ENCODE measurements around the gene SIGLEC15.
"Not testable (repeated sequence)": the region's sequence is repeated elsewhere in the genome, so short reads cannot be mapped to it uniquely, and the experiment has no call there.

Gene SIGLEC15

DNA sequence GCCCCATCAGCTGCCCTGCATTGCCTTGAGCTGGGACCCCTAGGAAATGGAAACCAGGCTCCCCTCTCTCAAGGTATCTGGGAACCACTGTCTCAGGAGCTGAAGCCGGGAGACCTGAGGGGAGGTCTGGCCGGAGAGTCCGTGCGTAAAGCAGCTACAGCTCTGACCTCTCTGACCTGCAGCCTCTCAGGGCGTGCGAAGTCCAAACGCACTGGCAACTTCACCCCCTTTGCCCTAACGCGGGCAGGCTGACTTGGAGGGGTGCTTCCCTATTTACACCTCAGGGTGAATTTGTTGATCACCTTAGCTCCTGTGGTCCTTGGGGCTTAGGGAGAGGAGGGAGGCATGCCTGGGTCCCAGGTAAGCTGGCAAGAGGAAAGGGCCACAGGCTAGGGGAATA lies 17.5 kb downstream of the SIGLEC15 start:
- no peak overlapping the region for H3K4me3 ChIP-seq (replicated peaks; ENCODE audit: low read depth, low read length)
- TF ChIP-seq, protein P1, sequence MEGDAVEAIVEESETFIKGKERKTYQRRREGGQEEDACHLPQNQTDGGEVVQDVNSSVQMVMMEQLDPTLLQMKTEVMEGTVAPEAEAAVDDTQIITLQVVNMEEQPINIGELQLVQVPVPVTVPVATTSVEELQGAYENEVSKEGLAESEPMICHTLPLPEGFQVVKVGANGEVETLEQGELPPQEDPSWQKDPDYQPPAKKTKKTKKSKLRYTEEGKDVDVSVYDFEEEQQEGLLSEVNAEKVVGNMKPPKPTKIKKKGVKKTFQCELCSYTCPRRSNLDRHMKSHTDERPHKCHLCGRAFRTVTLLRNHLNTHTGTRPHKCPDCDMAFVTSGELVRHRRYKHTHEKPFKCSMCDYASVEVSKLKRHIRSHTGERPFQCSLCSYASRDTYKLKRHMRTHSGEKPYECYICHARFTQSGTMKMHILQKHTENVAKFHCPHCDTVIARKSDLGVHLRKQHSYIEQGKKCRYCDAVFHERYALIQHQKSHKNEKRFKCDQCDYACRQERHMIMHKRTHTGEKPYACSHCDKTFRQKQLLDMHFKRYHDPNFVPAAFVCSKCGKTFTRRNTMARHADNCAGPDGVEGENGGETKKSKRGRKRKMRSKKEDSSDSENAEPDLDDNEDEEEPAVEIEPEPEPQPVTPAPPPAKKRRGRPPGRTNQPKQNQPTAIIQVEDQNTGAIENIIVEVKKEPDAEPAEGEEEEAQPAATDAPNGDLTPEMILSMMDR (IDR thresholded peaks at IDR 0.05; ENCODE audit: low read depth, low read length, missing control alignments) = no peak
- no peak for DNase-seq (ENCODE audit: extremely low read depth, low read depth)

DNA sequence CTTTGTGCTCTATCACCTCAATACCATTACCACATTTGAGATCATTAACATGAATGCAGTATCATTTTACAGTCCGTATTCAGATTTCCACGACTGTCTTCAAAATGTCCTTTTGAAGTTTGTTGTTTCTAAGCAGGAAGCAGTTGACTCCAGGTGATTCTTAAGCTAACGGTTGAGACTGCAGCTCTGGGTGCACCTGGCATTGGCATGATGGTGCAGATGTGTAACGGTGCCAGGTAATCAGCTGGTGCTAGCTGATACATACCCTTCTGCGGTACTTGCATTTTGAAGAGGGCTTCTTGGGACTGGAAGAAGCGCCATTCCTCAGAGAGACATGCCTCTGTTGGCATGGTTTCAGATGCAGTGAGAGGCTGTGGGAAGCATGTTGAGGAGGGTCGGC lies 19.5 kb downstream of the SIGLEC15 start:
- H3K4me3 ChIP-seq (replicated peaks; ENCODE audit: low read depth, low read length) = no peak overlapping the region
- no peak for DNase-seq (ENCODE audit: extremely low read depth, low read depth)
- TF ChIP-seq, protein P1 (IDR thresholded peaks at IDR 0.05; ENCODE audit: low read depth, low read length, missing control alignments) = no peak

DNA sequence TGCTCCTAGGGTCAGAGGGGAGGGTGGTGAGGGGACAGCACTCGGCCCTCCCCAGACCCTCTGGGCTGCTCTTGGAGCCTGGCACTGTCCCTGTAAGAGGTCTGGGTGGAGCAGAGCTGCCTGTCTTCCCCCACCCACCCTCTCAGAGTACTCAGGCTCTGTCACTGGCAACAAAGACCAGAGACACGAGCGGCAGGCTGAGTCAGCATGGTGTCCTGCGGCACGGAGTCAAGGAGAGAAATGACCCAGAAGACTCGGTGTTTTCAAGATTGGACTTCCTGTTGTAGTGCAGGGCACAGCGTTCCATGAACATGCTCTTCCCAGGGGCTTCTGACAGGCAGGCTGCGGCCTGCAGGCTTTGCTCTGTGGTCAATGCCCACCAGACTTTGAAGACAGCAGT lies 19.9 kb downstream of the SIGLEC15 start:
- DNase-seq (ENCODE audit: extremely low read depth, low read depth) = no peak
- TF ChIP-seq, protein P1 (IDR thresholded peaks at IDR 0.05; ENCODE audit: low read depth, low read length, missing control alignments) = no peak
- H3K4me3 ChIP-seq (replicated peaks; ENCODE audit: low read depth, low read length) = no peak overlapping the region

DNA sequence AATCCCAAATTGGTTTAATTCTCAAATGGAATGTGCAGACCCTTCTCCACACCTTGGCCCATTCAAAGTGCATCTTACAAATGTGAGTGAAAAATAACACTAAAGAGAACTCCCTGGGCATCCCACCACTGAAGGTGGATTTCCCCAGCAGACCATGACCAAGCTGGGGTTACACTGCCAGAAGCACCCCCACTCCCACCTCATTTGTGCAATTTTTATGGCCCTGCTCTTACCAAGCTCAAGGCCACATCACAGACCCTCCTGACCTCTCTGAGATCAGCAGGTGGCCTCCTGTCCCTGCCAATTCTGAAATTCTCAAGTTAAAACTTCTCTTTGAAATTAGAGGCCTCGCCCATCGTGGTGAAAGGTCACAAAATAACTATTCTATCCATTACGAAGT lies 21.6 kb downstream of the SIGLEC15 start:
- TF ChIP-seq, protein P1 (IDR thresholded peaks at IDR 0.05; ENCODE audit: low read depth, low read length, missing control alignments) = no peak
- no peak for DNase-seq (ENCODE audit: extremely low read depth, low read depth)
- H3K4me3 ChIP-seq (replicated peaks; ENCODE audit: low read depth, low read length) = no peak overlapping the region

DNA sequence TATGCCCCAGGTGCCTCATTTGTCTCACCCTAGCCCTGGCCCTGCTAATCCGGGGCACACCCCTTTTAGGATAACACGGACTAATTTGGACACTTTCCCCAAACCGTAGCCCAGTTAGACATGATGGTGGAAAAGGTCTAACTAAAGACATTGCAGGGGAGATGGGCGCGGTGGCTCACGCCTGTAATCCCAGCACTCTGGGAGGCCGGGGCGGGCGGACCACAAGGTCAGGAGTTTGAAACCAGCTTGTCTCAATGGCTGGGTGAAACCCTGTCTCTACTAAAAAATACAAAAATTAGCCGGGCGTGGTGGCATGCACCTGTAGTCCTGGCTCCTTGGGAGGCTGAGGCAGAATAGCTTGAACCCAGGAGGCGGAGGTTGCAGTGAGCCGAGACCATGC lies 23.2 kb downstream of the SIGLEC15 start:
- not testable (repeated sequence) for H3K4me3 ChIP-seq (replicated peaks; ENCODE audit: low read depth, low read length); DNase-seq (ENCODE audit: extremely low read depth, low read depth)

DNA sequence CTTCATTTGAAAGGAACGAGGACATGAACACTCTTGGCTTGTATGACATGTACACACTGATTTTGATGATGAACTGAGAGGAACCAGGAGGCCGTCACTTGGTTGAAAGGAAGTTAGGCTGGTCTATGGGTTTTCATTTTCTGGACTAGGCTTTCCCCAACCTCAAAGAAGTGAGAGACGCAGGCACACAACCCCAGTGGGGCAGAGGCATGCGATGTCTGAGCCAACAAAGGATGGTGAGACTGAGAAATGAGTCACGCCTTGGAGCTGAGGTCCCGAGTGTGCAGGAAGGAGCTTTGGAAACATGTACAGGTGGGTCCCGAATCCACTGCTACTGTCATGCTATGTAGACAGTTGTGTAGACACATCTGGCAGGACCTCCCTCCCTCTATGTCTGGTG lies 24.1 kb downstream of the SIGLEC15 start:
- H3K4me3 ChIP-seq (replicated peaks; ENCODE audit: low read depth, low read length) = no peak overlapping the region
- TF ChIP-seq, protein P1 (IDR thresholded peaks at IDR 0.05; ENCODE audit: low read depth, low read length, missing control alignments) = no peak
- no peak for DNase-seq (ENCODE audit: extremely low read depth, low read depth)

DNA sequence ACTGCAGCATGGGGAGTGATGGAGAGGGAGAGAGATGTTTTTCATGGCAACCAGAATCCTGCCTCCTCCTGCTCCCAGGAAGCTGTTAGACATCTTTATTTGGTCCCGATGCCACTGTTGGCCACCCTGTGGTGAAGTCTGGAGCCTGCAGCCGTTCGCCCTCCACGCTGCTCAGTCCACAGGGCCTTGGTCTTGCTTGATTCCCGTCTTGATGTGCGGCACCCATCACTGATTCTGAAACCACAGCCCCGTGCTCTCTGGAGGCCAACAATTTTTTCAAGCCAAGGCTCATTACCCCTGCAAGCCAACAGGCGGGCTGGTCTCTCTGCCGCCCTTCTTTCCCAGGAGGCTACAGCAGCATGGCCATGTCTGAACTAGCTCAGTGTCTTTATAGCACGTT lies 24.5 kb downstream of the SIGLEC15 start:
- no peak for DNase-seq (ENCODE audit: extremely low read depth, low read depth)
- TF ChIP-seq, protein P1 (IDR thresholded peaks at IDR 0.05; ENCODE audit: low read depth, low read length, missing control alignments) = peak; percentile 36

More for the DNA sequence above, 24.5 kb downstream of the SIGLEC15 start:
- H3K4me3 ChIP-seq (replicated peaks; ENCODE audit: low read depth, low read length) = no peak overlapping the region

Data from HFF-Myc (cell line).